SK-N-SH treated with all-trans-retinoic acid at 6 μM for 48 hours (cell line): Measurements from ENCODE around the gene RAB27A.

Source experiments
- ATAC-seq: fragments of 200-7000 bp; cut with Tn5 transposase; 3 replicates; pipeline ENCODE4 v1.9.1; 2020; ENCODE audit warnings: mild to moderate bottlenecking, moderate library complexity
- BACH2 ChIP-seq: fragments of 250-450 bp; sonication (Bioruptor Pico); IDR thresholded peaks from 2 replicates; pipeline ENCODE4 v1.9.0; 2021; ENCODE audit warnings: mild to moderate bottlenecking, borderline replicate concordance
- CREB5 ChIP-seq: fragments of 250-450 bp; sonication (Bioruptor Pico); IDR thresholded peaks from 2 replicates; pipeline ENCODE4 v1.5.1; 2020; ENCODE audit warnings: low read depth, mild to moderate bottlenecking, moderate library complexity
- CSDC2 ChIP-seq: fragments of 250-450 bp; sonication (Bioruptor Pico); IDR thresholded peaks from 2 replicates; pipeline ENCODE4 v1.5.0; 2020; ENCODE audit warnings: mild to moderate bottlenecking, moderate library complexity
- CSRNP3 ChIP-seq: fragments of 250-450 bp; sonication (Bioruptor Pico); IDR thresholded peaks from 2 replicates; pipeline ENCODE4 v1.5.1; 2021; ENCODE audit warnings: mild to moderate bottlenecking, moderate library complexity
- GLIS3 ChIP-seq: fragments of 250-450 bp; sonication (Bioruptor Pico); IDR thresholded peaks from 2 replicates; pipeline ENCODE4 v1.5.0; 2020; ENCODE audit warnings: mild to moderate bottlenecking, moderate library complexity
- ISL1 ChIP-seq: fragments of 250-450 bp; sonication (Bioruptor Pico); IDR thresholded peaks from 2 replicates; pipeline ENCODE4 v2.1.2; 2022; ENCODE audit warnings: mild to moderate bottlenecking, moderate library complexity
- POU6F1 ChIP-seq: fragments of 250-450 bp; sonication (Bioruptor Pico); IDR thresholded peaks from 2 replicates; pipeline ENCODE4 v1.8.0; 2021; ENCODE audit warnings: low read depth, mild to moderate bottlenecking, moderate library complexity, borderline replicate concordance
- RARB ChIP-seq: fragments of 250-450 bp; sonication (Bioruptor Pico); IDR thresholded peaks from 2 replicates; pipeline ENCODE4 v1.8.0; 2021; ENCODE audit warnings: mild to moderate bottlenecking, moderate library complexity
- SNAI2 ChIP-seq: fragments of 250-450 bp; sonication (Bioruptor Pico); IDR thresholded peaks from 2 replicates; pipeline ENCODE4 v1.5.0; 2020; ENCODE audit warnings: mild to moderate bottlenecking, moderate library complexity
- TCF4 ChIP-seq: fragments of 250-450 bp; sonication (Bioruptor Pico); IDR thresholded peaks from 2 replicates; pipeline ENCODE4 v1.8.0; 2021; ENCODE audit warnings: mild to moderate bottlenecking, moderate library complexity, borderline replicate concordance
- TOX ChIP-seq: fragments of 250-450 bp; sonication (Bioruptor Pico); IDR thresholded peaks from 2 replicates; pipeline ENCODE4 v1.8.0; 2021; ENCODE audit warnings: mild to moderate bottlenecking, moderate library complexity, borderline replicate concordance
- TSHZ2 ChIP-seq: fragments of 250-450 bp; sonication (Bioruptor Pico); IDR thresholded peaks from 2 replicates; pipeline ENCODE4 v1.5.0; 2020; ENCODE audit warnings: mild to moderate bottlenecking, moderate library complexity
- ZC3H10 ChIP-seq: fragments of 250-450 bp; sonication (Bioruptor Pico); IDR thresholded peaks from 2 replicates; pipeline ENCODE4 v1.5.1; 2021; ENCODE audit warnings: mild to moderate bottlenecking, moderate library complexity
- ZFP3 ChIP-seq: fragments of 250-450 bp; sonication (Bioruptor Pico); IDR thresholded peaks from 2 replicates; pipeline ENCODE4 v1.5.0; 2020; ENCODE audit warnings: mild to moderate bottlenecking, moderate library complexity
- ZFP30 ChIP-seq: fragments of 450-650 bp; formaldehyde crosslinking; IDR thresholded peaks from 2 replicates; pipeline ENCODE4 v1.5.0; 2022; ENCODE audit warnings: mild to moderate bottlenecking, moderate library complexity
- ZNF565 ChIP-seq: fragments of 450-650 bp; formaldehyde crosslinking; conservative IDR thresholded peaks from 2 replicates; pipeline ENCODE4 v1.5.0; 2020; ENCODE audit warnings: low read depth, mild to moderate bottlenecking, moderate library complexity
- ZNF70 ChIP-seq: fragments of 450-650 bp; formaldehyde crosslinking; IDR thresholded peaks from 2 replicates; pipeline ENCODE4 v1.5.0; 2020; ENCODE audit warnings: mild to moderate bottlenecking, moderate library complexity

Gene RAB27A

GRCh38 chr15:55237219-55238130, 52.1 kb downstream of the RAB27A start (continued):
- TF ChIP-seq TOX, result no peak
- no peak for TF ChIP-seq ZNF70 (CRISPR knock-in tag)
- no peak for TF ChIP-seq ZFP3 (CRISPR knock-in tag)

GRCh38 chr15:55235546-55236036, 54.0 kb downstream of the RAB27A start:
- no peak for TF ChIP-seq ISL1 (CRISPR knock-in tag)
- no peak for TF ChIP-seq GLIS3 (CRISPR knock-in tag)
- no peak for TF ChIP-seq TSHZ2 (CRISPR knock-in tag)
- no peak for TF ChIP-seq CSRNP3 (CRISPR knock-in tag)
- no peak for TF ChIP-seq SNAI2 (CRISPR knock-in tag)
- ATAC-seq, result no peak

GRCh38 chr15:55234800-55235104, 54.9 kb downstream of the RAB27A start:
- no peak for ATAC-seq
- TF ChIP-seq ISL1 (CRISPR knock-in tag), result no peak
- no peak for TF ChIP-seq CSRNP3 (CRISPR knock-in tag)
- TF ChIP-seq ZFP3 (CRISPR knock-in tag), result no peak
- no peak for TF ChIP-seq BACH2 (CRISPR knock-in tag)
- TF ChIP-seq POU6F1 (CRISPR knock-in tag), result no peak

GRCh38 chr15:55234104-55234799, 55.4 kb downstream of the RAB27A start:
- no peak for TF ChIP-seq TOX
- TF ChIP-seq ZNF565 (CRISPR knock-in tag), result no peak
- no peak for TF ChIP-seq ZFP30
- no peak for TF ChIP-seq SNAI2 (CRISPR knock-in tag)
- no peak for TF ChIP-seq CREB5
- TF ChIP-seq ISL1 (CRISPR knock-in tag), result no peak
- TF ChIP-seq TCF4 (CRISPR knock-in tag), result no peak
- TF ChIP-seq BACH2 (CRISPR knock-in tag), result no peak
- no peak for TF ChIP-seq CSDC2 (CRISPR knock-in tag)
- no peak for ATAC-seq

- ATAC-seq, result no peak
- no peak for TF ChIP-seq CSDC2 (CRISPR knock-in tag)
- TF ChIP-seq ZC3H10 (CRISPR knock-in tag), result no peak
- TF ChIP-seq CSRNP3 (CRISPR knock-in tag), result no peak
- no peak for TF ChIP-seq BACH2 (CRISPR knock-in tag)
- TF ChIP-seq GLIS3 (CRISPR knock-in tag), result no peak
- TF ChIP-seq RARB, result no peak
- TF ChIP-seq ZFP3 (CRISPR knock-in tag), result no peak
- TF ChIP-seq CREB5, result no peak
- no peak for TF ChIP-seq ISL1 (CRISPR knock-in tag)
Observed at GRCh38 chr15:55231455-55231854, 58.2 kb downstream of the RAB27A start.
